H1 (cell line): ENCODE measurements around the gene TBC1D9.

Source experiments
- CBX8 ChIP-seq: fragments of 300-800, 300-1000 bp; sonication (generic); IDR thresholded peaks from 2 replicates; pipeline ENCODE4 v1.7.1; 2016; ENCODE audit warnings: low read depth, low read length, borderline replicate concordance
- CTCF ChIP-seq, 3 experiments: IDR thresholded peaks; 1 replicate in 2 of 3; 2 replicates in 1 of 3; pipeline versions ENCODE4 v1.5.1 to v1.6.1; 2011; ENCODE audit warnings: low read length in 3 of 3, mild to moderate bottlenecking in 3 of 3, inconsistent platforms in 2 of 3, low read depth in 1 of 3, moderate library complexity in 1 of 3; ENCODE audit not compliant: insufficient read depth in 1 of 3; ENCODE audit errors: control extremely low read depth in 1 of 3
- E2F6 ChIP-seq: IDR thresholded peaks from 2 replicates; pipeline ENCODE4 v1.6.1; 2012; ENCODE audit warnings: inconsistent platforms
- EGR1 ChIP-seq: IDR thresholded peaks from 2 replicates; pipeline ENCODE4 v1.6.1; 2011; ENCODE audit warnings: low read depth, low read length, borderline replicate concordance
- EP300 ChIP-seq, 2 experiments: IDR thresholded peaks; 1 replicate in 1 of 2; 2 replicates in 1 of 2; pipeline ENCODE4 v1.6.1; 2011 to 2012; ENCODE audit warnings: low read depth in 2 of 2, low read length in 2 of 2, mild to moderate bottlenecking in 2 of 2, borderline replicate concordance in 1 of 2, inconsistent platforms in 1 of 2, moderate library complexity in 1 of 2
- HDAC2 ChIP-seq, 2 experiments: fragments of 300-600 bp in 1 of 2; sonication (generic) in 1 of 2; IDR thresholded peaks; 2 replicates each; pipeline ENCODE4 v1.6.1; 2011 to 2012; ENCODE audit warnings: low read depth in 2 of 2, low read length in 2 of 2, mild to moderate bottlenecking in 2 of 2, moderate library complexity in 2 of 2, borderline replicate concordance in 1 of 2, inconsistent platforms in 1 of 2
- POLR2A ChIP-seq, 2 experiments: IDR thresholded peaks; 1 replicate in 1 of 2; 2 replicates in 1 of 2; pipeline ENCODE4 v1.6.1; 2011; ENCODE audit warnings: low read depth in 2 of 2, low read length in 2 of 2, mild to moderate bottlenecking in 2 of 2; ENCODE audit errors: control extremely low read depth in 1 of 2
- TAF1 ChIP-seq: IDR thresholded peaks from 2 replicates; pipeline ENCODE4 v1.6.1; 2011; ENCODE audit warnings: mild to moderate bottlenecking, low read depth, low read length
- TCF12 ChIP-seq: IDR thresholded peaks from 2 replicates; pipeline ENCODE4 v1.6.1; 2011; ENCODE audit warnings: low read depth, mild to moderate bottlenecking, low read length
- ZNF274 ChIP-seq: IDR thresholded peaks from 2 replicates; pipeline ENCODE4 v1.7.0; 2012; ENCODE audit warnings: low read length, borderline replicate concordance; ENCODE audit errors: extremely low read depth

GRCh38 chr4:140661550-140661949 is 94.6 kb downstream of the TBC1D9 start:
- TF ChIP-seq CTCF (IDR thresholded peaks at IDR 0.05; ENCODE audit: control extremely low read depth in 1 of 3, insufficient read depth in 1 of 3, low read depth in 1 of 3, low read length in 3 of 3) (no peak), POLR2A (IDR thresholded peaks at IDR 0.05; ENCODE audit: control extremely low read depth in 1 of 2, low read depth in 2 of 2, low read length in 2 of 2) (no peak), E2F6 (no peak), TAF1 (no peak), CBX8 (no peak), EGR1 (no peak), HDAC2 (IDR thresholded peaks at IDR 0.05; ENCODE audit: borderline replicate concordance in 1 of 2, low read depth in 2 of 2, low read length in 2 of 2) (no peak), ZNF274 (no peak), EP300 (IDR thresholded peaks at IDR 0.05; ENCODE audit: borderline replicate concordance in 1 of 2, low read depth in 2 of 2, low read length in 2 of 2) (no peak), TCF12 (no peak)
